C4-2B (cell line): ENCODE measurements around the gene FAM227B.

Source experiments
- CTCF ChIP-seq: fragments of 450-650 bp; conservative IDR thresholded peaks from 2 replicates; pipeline ENCODE4 v1.5.1; 2017; ENCODE audit warnings: mild to moderate bottlenecking
- ZFX ChIP-seq: fragments of 450-650 bp; IDR thresholded peaks from 2 replicates; pipeline ENCODE4 v1.6.1; 2017

GRCh38 chr15:49288391-49288790 is 332.2 kb downstream of the FAM227B start:
- TF ChIP-seq ZFX (no peak), CTCF (no peak)
